ENCODE results near the gene TBC1D22B. TPM values are rescaled to one million over a fixed set of nuclear protein-coding genes. Genes with fewer than 3 reads are reported as not detected.
"Not testable (repeated sequence)": the region's sequence is repeated elsewhere in the genome, so short reads cannot be mapped to it uniquely, and the experiment has no call there.

TBC1D22B gene
- total RNA-seq, 5 donors from 2014 or later (not counting 1 experiment from before 2014, with no cell fraction given) = 9.5 to 12.6 (median 10.7) TPM

- DNase-seq (no peak), ATAC-seq (replicated peaks in 1 of 4) (no peak)
- Mint-ChIP-seq H3K4me1 (peaks cover 0 to 6% (median 2%) of the 10 kb centered on the region in 3 donors), H3K27ac (peak overlapping the region in 1 of 2 donors; percentile 13), H3K9me3 (no peaks in the 10 kb centered on the region), H3K36me3 (peaks cover 14% of the 10 kb centered on the region), H3K4me3 (no peak overlapping the region), H3K27me3 (no peaks in the 10 kb centered on the region)
- H3K27ac ChIP-seq (ENCODE audit: low read length) = no peak overlapping the region
- peaks cover 3 to 68% of the 10 kb centered on the region in 2 donors for H3K36me3 ChIP-seq (ENCODE audit: control insufficient read depth in 2 of 2, extremely low read depth in 1 of 2, insufficient read depth in 1 of 2, low read length in 1 of 2)
- H3K27me3 ChIP-seq (replicated peaks in 1 of 2; ENCODE audit: control insufficient read depth in 2 of 2, extremely low read depth in 1 of 2, insufficient read depth in 2 of 2, low read length in 1 of 2) = no peaks in the 10 kb centered on the region
- CTCF ChIA-PET = interaction anchor here (0.6 to 0.7 kb wide), 2 partner anchors 74 to 663 kb away, joined by 4 to 5 read pairs; no protein-coding TSS in a partner anchor
- WGBS (ENCODE audit: insufficient coverage) = 98% methylated on average over 7 of the region's 8 CpGs
- POLR2A ChIA-PET = no interaction called here
- peaks cover 0 to 2% of the 10 kb centered on the region in 2 experiments for H3K4me1 ChIP-seq (ENCODE audit: control insufficient read depth in 1 of 2, extremely low read depth in 1 of 2, insufficient read depth in 2 of 2, low read length in 2 of 2)
- no peak overlapping the region for H3K4me3 ChIP-seq (ENCODE audit: control insufficient read depth in 1 of 2, extremely low read depth in 1 of 2, low read length in 1 of 2)
- no peaks in the 10 kb centered on the region for H3K9me3 ChIP-seq
Measured at GRCh38 chr6:37320646-37321045, 63.1 kb downstream of the TBC1D22B start.

- H3K4me3 ChIP-seq (ENCODE audit: control insufficient read depth in 1 of 2, extremely low read depth in 1 of 2, low read length in 1 of 2) = no peak overlapping the region
Measured at GRCh38 chr6:37321101-37321500, 63.5 kb downstream of the TBC1D22B start.

DNA sequence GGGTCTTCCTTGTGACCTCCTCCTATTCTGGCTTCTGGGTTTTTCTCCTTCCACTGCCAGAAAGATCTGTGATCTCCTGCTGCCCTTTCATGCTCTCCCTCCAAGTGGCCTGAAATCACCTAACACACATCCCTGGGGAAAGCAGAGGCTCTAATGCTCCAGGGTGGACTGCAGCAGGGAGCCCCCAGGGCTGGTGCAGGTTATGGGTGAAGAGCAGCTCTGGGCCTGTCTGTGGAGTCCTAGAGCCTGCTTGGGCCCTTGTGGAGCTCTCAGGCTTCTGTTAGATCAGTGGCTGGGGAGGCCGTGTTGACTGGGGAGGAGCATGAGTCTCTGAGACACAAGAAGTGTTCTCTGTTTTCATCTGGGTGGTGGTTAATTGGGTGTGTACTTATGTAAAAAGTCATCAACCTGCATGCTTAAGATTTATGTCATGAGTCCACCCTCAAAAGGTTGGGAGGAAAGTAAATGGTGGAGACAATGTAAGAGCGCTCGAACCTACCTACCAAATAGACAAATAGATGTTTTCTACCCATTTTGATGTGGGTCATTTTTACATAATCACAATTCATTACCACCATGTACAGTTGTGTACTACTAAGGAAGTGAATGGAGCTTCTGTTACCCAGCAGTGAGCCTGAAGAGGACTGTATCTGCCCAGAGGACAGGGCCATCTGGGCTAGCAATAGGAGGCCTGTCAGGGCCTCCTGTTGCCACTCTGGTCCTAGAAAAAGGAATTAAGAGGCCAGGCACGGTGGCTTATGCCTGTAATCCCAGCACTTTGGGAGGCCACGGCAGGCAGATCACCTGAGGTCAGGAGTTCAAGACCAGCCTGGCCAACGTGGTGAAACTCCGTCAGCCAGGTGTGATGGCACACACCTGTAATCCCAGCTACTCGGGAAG is 64.2 kb downstream of the TBC1D22B start:
- Mint-ChIP-seq H3K4me3 (no peak overlapping the region), H3K9me3 (no peaks in the 10 kb centered on the region), H3K36me3 (peaks cover 15% of the 10 kb centered on the region), H3K27me3 (no peaks in the 10 kb centered on the region), H3K27ac (peak overlapping the region in 1 of 2 donors; percentile 5), H3K4me1 (peaks cover 0 to 6% (median 4%) of the 10 kb centered on the region in 3 donors)
- ATAC-seq (replicated peaks in 1 of 4) (no peak), DNase-seq (no peak)
- Histone ChIP-seq H3K27ac (ENCODE audit: low read length) (no peak overlapping the region), H3K4me1 (ENCODE audit: control insufficient read depth in 1 of 2, extremely low read depth in 1 of 2, insufficient read depth in 2 of 2, low read length in 2 of 2) (peaks cover 0 to 3% of the 10 kb centered on the region in 2 experiments), H3K36me3 (ENCODE audit: control insufficient read depth in 2 of 2, extremely low read depth in 1 of 2, insufficient read depth in 1 of 2, low read length in 1 of 2) (peaks cover 3 to 57% of the 10 kb centered on the region in 2 donors), H3K4me3 (ENCODE audit: control insufficient read depth in 1 of 2, extremely low read depth in 1 of 2, low read length in 1 of 2) (no peak overlapping the region), H3K27me3 (replicated peaks in 1 of 2; ENCODE audit: control insufficient read depth in 2 of 2, extremely low read depth in 1 of 2, insufficient read depth in 2 of 2, low read length in 1 of 2) (no peaks in the 10 kb centered on the region), H3K9me3 (no peaks in the 10 kb centered on the region)
- WGBS (ENCODE audit: insufficient coverage) = 93% methylated on average over 6 of the region's 8 CpGs
- ChIA-PET POLR2A (no interaction called here), CTCF (no interaction called here)

More at GRCh38 chr6:37321101-37321500, 63.5 kb downstream of the TBC1D22B start:
- Mint-ChIP-seq H3K9me3 (no peaks in the 10 kb centered on the region), H3K27ac (no peak overlapping the region), H3K36me3 (peaks cover 16% of the 10 kb centered on the region), H3K4me1 (peaks cover 0 to 6% (median 4%) of the 10 kb centered on the region in 3 donors), H3K27me3 (no peaks in the 10 kb centered on the region), H3K4me3 (no peak overlapping the region)
- DNase-seq (no peak), ATAC-seq (replicated peaks in 1 of 4) (no peak)
- no peak overlapping the region for H3K27ac ChIP-seq (ENCODE audit: low read length)
- H3K4me1 ChIP-seq (ENCODE audit: control insufficient read depth in 1 of 2, extremely low read depth in 1 of 2, insufficient read depth in 2 of 2, low read length in 2 of 2) = peaks cover 0 to 3% of the 10 kb centered on the region in 2 experiments
- H3K9me3 ChIP-seq = no peaks in the 10 kb centered on the region
- H3K27me3 ChIP-seq (replicated peaks in 1 of 2; ENCODE audit: control insufficient read depth in 2 of 2, extremely low read depth in 1 of 2, insufficient read depth in 2 of 2, low read length in 1 of 2) = no peaks in the 10 kb centered on the region
- POLR2A ChIA-PET = no interaction called here
- CTCF ChIA-PET = interaction anchor here in 1 of 2 donors (0.7 kb wide), 1 partner anchor 74 kb away, joined by 5 read pairs; no protein-coding TSS in a partner anchor
- peaks cover 3 to 63% of the 10 kb centered on the region in 2 donors for H3K36me3 ChIP-seq (ENCODE audit: control insufficient read depth in 2 of 2, extremely low read depth in 1 of 2, insufficient read depth in 1 of 2, low read length in 1 of 2)

GRCh38 chr6:37323580-37323979 is 66.0 kb downstream of the TBC1D22B start:
- no peaks in the 10 kb centered on the region for H3K9me3 Mint-ChIP-seq
- no peak overlapping the region for H3K4me3 Mint-ChIP-seq
- H3K27ac ChIP-seq (ENCODE audit: low read length) = no peak overlapping the region
- WGBS (ENCODE audit: insufficient coverage) = 90% methylated on average over 3 of the region's 3 CpGs
- H3K4me3 ChIP-seq (ENCODE audit: control insufficient read depth in 1 of 2, extremely low read depth in 1 of 2, low read length in 1 of 2) = no peak overlapping the region
- no peaks in the 10 kb centered on the region for H3K27me3 ChIP-seq (replicated peaks in 1 of 2; ENCODE audit: control insufficient read depth in 2 of 2, extremely low read depth in 1 of 2, insufficient read depth in 2 of 2, low read length in 1 of 2)
- H3K4me1 ChIP-seq (ENCODE audit: control insufficient read depth in 1 of 2, extremely low read depth in 1 of 2, insufficient read depth in 2 of 2, low read length in 2 of 2) = peaks cover 0 to 3% of the 10 kb centered on the region in 2 experiments
- H3K27ac Mint-ChIP-seq = peak overlapping the region in 1 of 2 donors; percentile 55
- CTCF ChIA-PET = interaction anchor here in 1 of 2 donors (0.6 kb wide), 1 partner anchor 62 kb away, joined by 3 read pairs; no protein-coding TSS in a partner anchor
- H3K36me3 Mint-ChIP-seq = peaks cover 17% of the 10 kb centered on the region
- POLR2A ChIA-PET = no interaction called here
- peaks cover 3 to 39% of the 10 kb centered on the region in 2 donors for H3K36me3 ChIP-seq (ENCODE audit: control insufficient read depth in 2 of 2, extremely low read depth in 1 of 2, insufficient read depth in 1 of 2, low read length in 1 of 2)
- ATAC-seq (replicated peaks in 1 of 4) (no peak), DNase-seq (no peak)
- no peaks in the 10 kb centered on the region for H3K27me3 Mint-ChIP-seq
- H3K9me3 ChIP-seq = no peaks in the 10 kb centered on the region
- peaks cover 0 to 6% (median 4%) of the 10 kb centered on the region in 3 donors for H3K4me1 Mint-ChIP-seq

DNA sequence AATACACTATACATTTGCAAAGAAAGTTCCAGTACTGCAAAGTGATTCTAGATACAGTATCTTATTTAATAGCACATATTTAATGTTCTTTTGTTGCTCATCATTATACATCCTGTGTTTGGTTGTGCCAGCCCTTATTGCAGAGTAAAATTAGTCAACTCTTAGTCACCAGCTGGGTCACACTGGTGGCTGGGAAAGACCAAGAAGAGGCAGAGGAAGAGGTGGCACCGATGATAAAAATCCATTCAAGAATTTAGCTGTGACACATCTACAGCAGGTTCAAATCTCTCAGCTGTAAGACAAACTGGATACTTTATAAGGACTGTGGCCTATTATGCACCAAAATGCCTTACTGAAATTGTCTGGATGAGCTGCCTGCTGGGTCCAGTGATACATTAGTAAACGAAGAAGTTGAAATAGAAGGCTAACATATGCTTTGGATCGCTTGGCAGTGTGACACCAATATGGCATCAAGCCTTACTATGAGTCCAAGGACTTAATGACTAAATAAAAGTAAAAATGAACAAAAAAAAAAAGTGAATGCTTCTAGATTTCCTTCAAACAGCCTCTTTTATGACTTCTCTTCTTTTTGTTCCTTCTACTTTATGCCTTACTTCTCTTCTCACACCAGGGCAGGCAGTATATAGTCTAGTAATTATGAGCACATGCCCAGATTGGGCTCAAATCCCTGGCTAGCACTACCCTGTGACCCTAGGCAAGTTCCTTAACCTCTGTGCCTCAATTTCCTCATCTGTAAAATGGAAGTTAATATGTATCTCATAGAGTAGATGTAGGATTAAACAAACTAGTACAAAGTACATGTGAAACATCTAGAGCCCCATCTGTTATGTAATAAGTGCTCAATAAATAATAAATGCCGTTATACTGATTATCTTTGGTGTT is 66.8 kb downstream of the TBC1D22B start:
- H3K27me3 Mint-ChIP-seq = no peaks in the 10 kb centered on the region
- peak overlapping the region; percentile 36 to 55 for H3K27ac Mint-ChIP-seq
- ATAC-seq (replicated peaks in 1 of 4) = peak in 2 of 4 experiments; percentile 26 to 47

DNA sequence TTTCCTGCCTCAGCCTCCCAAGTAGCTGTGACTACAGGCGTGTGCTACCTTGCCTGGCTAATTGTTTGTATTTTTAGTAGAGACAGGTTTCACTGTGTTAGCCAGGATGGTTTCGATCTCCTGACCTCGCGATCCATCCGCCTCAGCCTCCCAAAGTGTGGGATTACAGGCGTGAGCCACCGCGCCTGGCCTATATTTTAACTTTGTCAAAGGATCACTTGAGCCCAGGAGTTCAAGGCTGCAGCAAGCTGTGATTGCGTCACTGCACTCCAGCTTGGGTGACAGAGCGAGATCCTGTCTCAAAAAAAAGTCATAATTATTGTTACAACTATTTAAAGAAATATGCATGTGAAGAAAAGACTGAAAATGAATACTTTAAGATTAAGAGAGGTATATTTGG is 72.8 kb downstream of the TBC1D22B start:
- H3K27ac ChIP-seq (ENCODE audit: low read length); H3K4me3 ChIP-seq (ENCODE audit: control insufficient read depth in 1 of 2, extremely low read depth in 1 of 2, low read length in 1 of 2); H3K27ac Mint-ChIP-seq; ATAC-seq (replicated peaks in 1 of 4); H3K9me3 Mint-ChIP-seq; DNase-seq; CTCF ChIA-PET; H3K27me3 Mint-ChIP-seq; H3K27me3 ChIP-seq (replicated peaks in 1 of 2; ENCODE audit: control insufficient read depth in 2 of 2, extremely low read depth in 1 of 2, insufficient read depth in 2 of 2, low read length in 1 of 2); H3K4me1 ChIP-seq (ENCODE audit: control insufficient read depth in 1 of 2, extremely low read depth in 1 of 2, insufficient read depth in 2 of 2, low read length in 2 of 2); H3K4me3 Mint-ChIP-seq; H3K4me1 Mint-ChIP-seq; POLR2A ChIA-PET; H3K9me3 ChIP-seq: not testable (repeated sequence)
- WGBS (ENCODE audit: insufficient coverage) = 99% methylated on average over 8 of the region's 10 CpGs
- H3K36me3 ChIP-seq (ENCODE audit: control insufficient read depth in 2 of 2, extremely low read depth in 1 of 2, insufficient read depth in 1 of 2, low read length in 1 of 2) = peaks cover 4 to 26% of the 10 kb centered on the region in 2 donors
- H3K36me3 Mint-ChIP-seq = peaks cover 32% of the 10 kb centered on the region

More for the DNA sequence above, 66.8 kb downstream of the TBC1D22B start:
- no CpG with 5 or more reads among the region's 4 CpGs for WGBS (ENCODE audit: insufficient coverage)
- no peak for DNase-seq
- ChIA-PET CTCF (interaction anchor here (0.6 kb wide), 3 partner anchors 368 to 1192 kb away, joined by 3 to 4 read pairs (median 3); no protein-coding TSS in a partner anchor), POLR2A (no interaction called here)
- Mint-ChIP-seq H3K36me3 (peaks cover 20% of the 10 kb centered on the region), H3K4me1 (peaks cover 0 to 6% (median 4%) of the 10 kb centered on the region in 3 donors), H3K4me3 (no peak overlapping the region), H3K9me3 (no peaks in the 10 kb centered on the region)
- Histone ChIP-seq H3K27ac (ENCODE audit: low read length) (no peak overlapping the region), H3K9me3 (no peaks in the 10 kb centered on the region), H3K36me3 (ENCODE audit: control insufficient read depth in 2 of 2, extremely low read depth in 1 of 2, insufficient read depth in 1 of 2, low read length in 1 of 2) (peaks cover 3 to 31% of the 10 kb centered on the region in 2 donors), H3K4me1 (ENCODE audit: control insufficient read depth in 1 of 2, extremely low read depth in 1 of 2, insufficient read depth in 2 of 2, low read length in 2 of 2) (peaks cover 0 to 3% of the 10 kb centered on the region in 2 experiments), H3K27me3 (replicated peaks in 1 of 2; ENCODE audit: control insufficient read depth in 2 of 2, extremely low read depth in 1 of 2, insufficient read depth in 2 of 2, low read length in 1 of 2) (no peaks in the 10 kb centered on the region), H3K4me3 (ENCODE audit: control insufficient read depth in 1 of 2, extremely low read depth in 1 of 2, low read length in 1 of 2) (no peak overlapping the region)

Measured in T-cell (primary cell).